HEK293 (cell line): ENCODE measurements around the gene PRKCZ.

Experiments
- CTCF ChIA-PET: fragments of 350-600 bp; formaldehyde crosslinking; extraction: SDS; loops from one replicate; lab custom pipeline; 2021; ENCODE audit warnings: antibody characterized with exemption; lab: Yijun Ruan, JAX
- POLR2A ChIA-PET: fragments of 300-600 bp; formaldehyde crosslinking; extraction: SDS; loops from one replicate; lab custom pipeline; 2020; ENCODE audit warnings: antibody characterized with exemption, inconsistent platforms; lab: Yijun Ruan, JAX
- H3K27ac ChIP-seq: fragments of 200-500 bp; sonication (Bioruptor generic); 2 replicates; pipeline ENCODE4 v1.5.1; 2014; ENCODE audit warnings: low read depth, low read length, control low read depth, inconsistent platforms; ENCODE audit errors: extremely low read depth
- H3K36me3 ChIP-seq, 2 experiments: fragments of 200-500 bp in 1 of 2; sonication (Bioruptor generic) in 1 of 2; 1 replicate in 1 of 2; 2 replicates in 1 of 2; pipeline ENCODE4 v1.5.1; 2014 to 2017; ENCODE audit warnings: inconsistent platforms in 2 of 2, low read length in 2 of 2; ENCODE audit not compliant: control insufficient read depth in 2 of 2, insufficient read depth in 1 of 2
- H3K4me1 ChIP-seq: fragments of 200-500 bp; sonication (Bioruptor generic); 2 replicates; pipeline ENCODE4 v1.5.1; 2014; ENCODE audit warnings: mild to moderate bottlenecking, low read length, inconsistent platforms; ENCODE audit not compliant: control insufficient read depth, insufficient read depth
- H3K4me3 ChIP-seq: 2 replicates; pipeline ENCODE4 v1.5.1; 2011; ENCODE audit warnings: low read depth, mild to moderate bottlenecking, control low read depth, low read length, moderate library complexity
- H3K9me3 ChIP-seq: fragments of 200-500 bp; sonication (Bioruptor generic); 2 replicates; pipeline ENCODE4 v1.5.1; 2014; ENCODE audit warnings: low read depth, low read length, inconsistent platforms; ENCODE audit not compliant: control insufficient read depth, insufficient read depth
- CTCF ChIP-seq: fragments of 450-650 bp; formaldehyde crosslinking; IDR thresholded peaks from 2 replicates; pipeline ENCODE4 v1.5.1; 2016; ENCODE audit warnings: missing biosample characterization, missing genetic modification characterization
- EGR2 ChIP-seq: fragments of 450-650 bp; formaldehyde crosslinking; IDR thresholded peaks from 2 replicates; pipeline ENCODE4 v1.5.1; 2016; ENCODE audit warnings: low read depth, missing biosample characterization, missing genetic modification characterization
- ELK4 ChIP-seq: IDR thresholded peaks from 2 replicates; pipeline ENCODE4 v1.6.1; 2011; ENCODE audit warnings: mild to moderate bottlenecking, low read depth, low read length, borderline replicate concordance
- GLIS1 ChIP-seq: fragments of 450-650 bp; formaldehyde crosslinking; IDR thresholded peaks from 2 replicates; pipeline ENCODE4 v1.5.1; 2016; ENCODE audit warnings: missing biosample characterization, missing genetic modification characterization
- KLF10 ChIP-seq: fragments of 450-650 bp; IDR thresholded peaks from 2 replicates; pipeline ENCODE4 v1.5.1; 2018; ENCODE audit warnings: missing biosample characterization, mild to moderate bottlenecking, missing genetic modification characterization
- KLF7 ChIP-seq: fragments of 450-650 bp; formaldehyde crosslinking; IDR thresholded peaks from 2 replicates; pipeline ENCODE4 v1.5.1; 2016; ENCODE audit warnings: missing biosample characterization, missing genetic modification characterization, borderline replicate concordance
- OVOL3 ChIP-seq: fragments of 450-650 bp; formaldehyde crosslinking; IDR thresholded peaks from 2 replicates; pipeline ENCODE4 v1.5.1; 2016; ENCODE audit warnings: missing biosample characterization, missing genetic modification characterization
- REPIN1 ChIP-seq: fragments of 450-650 bp; formaldehyde crosslinking; IDR thresholded peaks from 2 replicates; pipeline ENCODE4 v1.5.1; 2017; ENCODE audit warnings: missing biosample characterization, missing genetic modification characterization, low read depth
- TCF7L2 ChIP-seq: IDR thresholded peaks from 2 replicates; pipeline ENCODE4 v1.6.1; 2011; ENCODE audit warnings: low read depth, mild to moderate bottlenecking, inconsistent platforms, low read length, moderate library complexity, borderline replicate concordance
- TSHZ1 ChIP-seq: fragments of 450-650 bp; formaldehyde crosslinking; IDR thresholded peaks from 2 replicates; pipeline ENCODE4 v1.5.1; 2016; ENCODE audit warnings: missing biosample characterization, missing genetic modification characterization, borderline replicate concordance
- WT1 ChIP-seq: fragments of 450-650 bp; formaldehyde crosslinking; IDR thresholded peaks from 2 replicates; pipeline ENCODE4 v1.5.1; 2016; ENCODE audit warnings: missing biosample characterization, missing genetic modification characterization
- ZBTB21 ChIP-seq: fragments of 450-650 bp; formaldehyde crosslinking; IDR thresholded peaks from 2 replicates; pipeline ENCODE4 v1.5.1; 2017; ENCODE audit warnings: missing biosample characterization, missing genetic modification characterization
- ZBTB7A ChIP-seq: fragments of 450-650 bp; formaldehyde crosslinking; IDR thresholded peaks from 2 replicates; pipeline ENCODE4 v1.5.1; 2016; ENCODE audit warnings: low read depth, missing biosample characterization, missing genetic modification characterization
- ZIC2 ChIP-seq: fragments of 450-650 bp; formaldehyde crosslinking; IDR thresholded peaks from 2 replicates; pipeline ENCODE4 v1.5.1; 2016; ENCODE audit warnings: missing biosample characterization, missing genetic modification characterization
- ZNF114 ChIP-seq: fragments of 450-650 bp; formaldehyde crosslinking; IDR thresholded peaks from 2 replicates; pipeline ENCODE4 v1.5.0; 2017; ENCODE audit warnings: missing biosample characterization, missing genetic modification characterization
- ZNF18 ChIP-seq: fragments of 450-650 bp; formaldehyde crosslinking; IDR thresholded peaks from 2 replicates; pipeline ENCODE4 v1.5.1; 2016; ENCODE audit warnings: missing biosample characterization, missing genetic modification characterization
- ZNF19 ChIP-seq: fragments of 450-650 bp; formaldehyde crosslinking; IDR thresholded peaks from 2 replicates; pipeline ENCODE4; 2016; ENCODE audit warnings: missing biosample characterization, missing genetic modification characterization, low read depth
- ZNF274 ChIP-seq, 2 experiments: fragments of 200-500 bp in 1 of 2; fragments of 450-650 bp in 1 of 2; sonication (Bioruptor generic) in 1 of 2; formaldehyde crosslinking in 1 of 2; IDR thresholded peaks; 2 replicates each; pipeline versions ENCODE4 v1.5.1 to v1.6.1; 2014 to 2016; ENCODE audit warnings: borderline replicate concordance in 1 of 2, inconsistent platforms in 1 of 2, low read length in 1 of 2, missing biosample characterization in 1 of 2, missing genetic modification characterization in 1 of 2
- ZNF341 ChIP-seq: fragments of 450-650 bp; formaldehyde crosslinking; IDR thresholded peaks from 2 replicates; pipeline ENCODE4; 2016; ENCODE audit warnings: low read depth, missing biosample characterization, missing genetic modification characterization
- ZNF37A ChIP-seq: fragments of 450-650 bp; IDR thresholded peaks from 2 replicates; pipeline ENCODE4 v1.5.1; 2018; ENCODE audit warnings: missing biosample characterization, missing genetic modification characterization
- ZNF416 ChIP-seq: fragments of 450-650 bp; formaldehyde crosslinking; IDR thresholded peaks from 2 replicates; pipeline ENCODE4 v1.5.1; 2016; ENCODE audit warnings: missing biosample characterization, missing genetic modification characterization
- ZNF423 ChIP-seq: fragments of 450-650 bp; formaldehyde crosslinking; IDR thresholded peaks from 2 replicates; pipeline ENCODE4 v1.5.1; 2016; ENCODE audit warnings: missing biosample characterization, missing genetic modification characterization
- ZNF621 ChIP-seq: fragments of 450-650 bp; formaldehyde crosslinking; IDR thresholded peaks from 2 replicates; pipeline ENCODE4 v1.5.1; 2017; ENCODE audit warnings: missing biosample characterization, missing genetic modification characterization

Gene PRKCZ

GRCh38 chr1:2199042-2199810 lies 149.0 kb downstream of the PRKCZ start (continued):
- no peak for TF ChIP-seq TCF7L2

GRCh38 chr1:2200308-2200943 lies 150.2 kb downstream of the PRKCZ start:
- Histone ChIP-seq H3K36me3 (no peaks in the 10 kb centered on the region), H3K4me3 (no peak overlapping the region)
- TF ChIP-seq GLIS1 (tag by site-specific recombination) = peak; percentile 94
- TF ChIP-seq ZNF114 (tag by site-specific recombination) = no peak
- TF ChIP-seq ZNF423 (tag by site-specific recombination) = no peak
- TF ChIP-seq ZIC2 (tag by site-specific recombination) = peak; percentile 96
- no peak for TF ChIP-seq KLF10 (tag by site-specific recombination)
- TF ChIP-seq, all 188 proteins: peak for 2
- Histone ChIP-seq H3K9me3 (no peaks in the 10 kb centered on the region), H3K4me1 (peaks cover 5% of the 10 kb centered on the region), H3K27ac (no peak overlapping the region)
- POLR2A ChIA-PET = interaction anchor here (0.7 to 0.9 kb wide), 2 partner anchors 29 to 41 kb away, joined by 3 read pairs; no protein-coding TSS in a partner anchor
- CTCF ChIA-PET = interaction anchor here (0.6 to 2.3 kb wide), 2 partner anchors 111 to 449 kb away, joined by 3 to 5 read pairs; no protein-coding TSS in a partner anchor

- Histone ChIP-seq H3K4me1 (peaks cover 5% of the 10 kb centered on the region), H3K4me3 (no peak overlapping the region), H3K36me3 (no peaks in the 10 kb centered on the region), H3K27ac (no peak overlapping the region), H3K9me3 (no peaks in the 10 kb centered on the region)
- ChIA-PET POLR2A (interaction anchor here (0.9 kb wide), 1 partner anchor 28 kb away, joined by 3 read pairs; no protein-coding TSS in a partner anchor), CTCF (interaction anchor here (2.3 kb wide), 1 partner anchor 110 kb away, joined by 5 read pairs; no protein-coding TSS in a partner anchor)
- TF ChIP-seq EGR2 (tag by site-specific recombination) (no peak), CTCF (no peak), KLF7 (tag by site-specific recombination) (no peak), REPIN1 (tag by site-specific recombination) (no peak), ZNF19 (tag by site-specific recombination) (no peak), ZNF18 (tag by site-specific recombination) (no peak), ZBTB21 (no peak), ZNF274 (IDR thresholded peaks at IDR 0.05; ENCODE audit: low read length) (no peak), ZNF274 (tag by site-specific recombination; IDR thresholded peaks at IDR 0.05; ENCODE audit: borderline replicate concordance) (no peak), ELK4 (no peak), ZBTB7A (tag by site-specific recombination) (no peak), ZNF621 (tag by site-specific recombination) (no peak), ZNF416 (tag by site-specific recombination) (no peak), WT1 (tag by site-specific recombination) (no peak), ZNF37A (tag by site-specific recombination) (no peak), OVOL3 (no peak), ZNF341 (tag by site-specific recombination) (no peak), TSHZ1 (tag by site-specific recombination) (no peak)
Observed at GRCh38 chr1:2201062-2201461, 150.9 kb downstream of the PRKCZ start.
